Measurements from ENCODE around the gene PABPC1L.
A peak's percentile ranks its signal among the peaks of the same experiment; 100 is the strongest.
"Not testable (repeated sequence)": the region's sequence is repeated elsewhere in the genome, so short reads cannot be mapped to it uniquely, and the experiment has no call there.

Gene PABPC1L

DNA sequence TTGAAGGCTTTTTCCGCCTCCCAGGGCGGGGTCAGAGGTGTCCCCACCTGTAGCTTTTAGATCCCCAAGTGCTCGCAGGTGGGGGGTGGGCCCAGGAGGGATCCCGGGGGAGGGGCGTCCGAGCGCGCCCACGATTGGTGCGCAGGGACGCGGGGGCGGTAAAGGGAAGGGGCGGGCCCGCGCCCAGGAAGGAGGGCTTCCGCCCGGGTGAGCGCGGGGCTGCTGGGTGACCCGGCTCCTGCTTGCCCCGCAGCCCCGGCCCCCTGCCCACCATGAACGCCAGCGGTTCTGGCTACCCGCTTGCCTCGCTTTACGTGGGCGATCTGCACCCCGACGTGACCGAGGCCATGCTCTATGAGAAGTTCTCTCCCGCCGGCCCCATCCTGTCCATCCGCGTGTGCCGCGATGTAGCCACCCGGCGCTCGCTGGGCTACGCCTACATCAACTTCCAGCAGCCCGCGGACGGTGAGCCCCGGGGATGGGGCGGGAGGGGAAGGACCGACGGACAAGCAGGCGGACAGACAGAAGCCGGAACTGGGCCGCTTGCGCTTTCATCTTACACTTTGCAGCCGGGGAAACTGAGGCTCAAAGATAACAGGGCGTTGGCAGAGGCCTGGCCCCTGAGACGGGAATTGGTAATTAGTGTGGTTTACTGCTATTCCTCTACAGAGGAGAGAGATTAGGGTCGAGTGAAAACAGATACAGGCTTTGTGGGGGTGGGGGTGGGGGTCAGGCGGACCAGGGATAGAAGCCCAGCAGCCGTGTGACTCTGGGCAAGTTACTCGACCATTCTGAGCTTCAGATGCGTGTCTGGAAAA lies at the start of gene PABPC1L:
PABPC1L (plus strand) TSS at position 189 of the 818 bp plus-strand sequence; CDS start at position 273, 84 bp downstream.
- H3K27ac ChIP-seq, result peak within 1 kb of the TSS; percentile 81
- no peak for TF ChIP-seq ZFX (IDR thresholded peaks at IDR 0.05; ENCODE audit: borderline replicate concordance)
- TF ChIP-seq, protein P1, sequence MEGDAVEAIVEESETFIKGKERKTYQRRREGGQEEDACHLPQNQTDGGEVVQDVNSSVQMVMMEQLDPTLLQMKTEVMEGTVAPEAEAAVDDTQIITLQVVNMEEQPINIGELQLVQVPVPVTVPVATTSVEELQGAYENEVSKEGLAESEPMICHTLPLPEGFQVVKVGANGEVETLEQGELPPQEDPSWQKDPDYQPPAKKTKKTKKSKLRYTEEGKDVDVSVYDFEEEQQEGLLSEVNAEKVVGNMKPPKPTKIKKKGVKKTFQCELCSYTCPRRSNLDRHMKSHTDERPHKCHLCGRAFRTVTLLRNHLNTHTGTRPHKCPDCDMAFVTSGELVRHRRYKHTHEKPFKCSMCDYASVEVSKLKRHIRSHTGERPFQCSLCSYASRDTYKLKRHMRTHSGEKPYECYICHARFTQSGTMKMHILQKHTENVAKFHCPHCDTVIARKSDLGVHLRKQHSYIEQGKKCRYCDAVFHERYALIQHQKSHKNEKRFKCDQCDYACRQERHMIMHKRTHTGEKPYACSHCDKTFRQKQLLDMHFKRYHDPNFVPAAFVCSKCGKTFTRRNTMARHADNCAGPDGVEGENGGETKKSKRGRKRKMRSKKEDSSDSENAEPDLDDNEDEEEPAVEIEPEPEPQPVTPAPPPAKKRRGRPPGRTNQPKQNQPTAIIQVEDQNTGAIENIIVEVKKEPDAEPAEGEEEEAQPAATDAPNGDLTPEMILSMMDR (IDR thresholded peaks at IDR 0.05), result no peak

DNA sequence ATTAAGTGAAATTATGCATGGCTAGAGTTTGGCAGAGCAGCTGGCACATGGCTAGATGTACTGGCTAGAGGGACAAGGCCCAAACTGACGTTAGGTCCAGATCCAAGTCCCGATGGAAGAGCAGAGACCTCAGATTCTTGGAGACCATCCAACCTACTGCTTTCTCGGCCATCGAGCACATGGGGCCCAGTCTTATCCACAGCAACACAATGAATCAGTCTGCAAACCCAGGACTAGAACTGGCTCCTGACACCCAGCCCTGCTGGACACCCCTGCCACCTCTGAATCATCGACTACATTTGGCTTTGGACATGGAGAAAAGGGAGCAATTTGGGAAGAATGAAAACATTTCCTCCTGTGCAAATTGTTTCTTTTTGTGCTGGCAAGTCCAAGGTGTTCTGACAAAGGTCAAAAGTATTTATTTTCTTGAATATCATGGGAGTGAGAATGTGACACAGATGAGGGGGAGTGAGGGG lies 48.3 kb upstream of the PABPC1L start:
- no peak overlapping the region for H3K27ac ChIP-seq
- TF ChIP-seq, protein P1 (IDR thresholded peaks at IDR 0.05), result no peak
- no peak for TF ChIP-seq ZFX (IDR thresholded peaks at IDR 0.05; ENCODE audit: borderline replicate concordance)

DNA sequence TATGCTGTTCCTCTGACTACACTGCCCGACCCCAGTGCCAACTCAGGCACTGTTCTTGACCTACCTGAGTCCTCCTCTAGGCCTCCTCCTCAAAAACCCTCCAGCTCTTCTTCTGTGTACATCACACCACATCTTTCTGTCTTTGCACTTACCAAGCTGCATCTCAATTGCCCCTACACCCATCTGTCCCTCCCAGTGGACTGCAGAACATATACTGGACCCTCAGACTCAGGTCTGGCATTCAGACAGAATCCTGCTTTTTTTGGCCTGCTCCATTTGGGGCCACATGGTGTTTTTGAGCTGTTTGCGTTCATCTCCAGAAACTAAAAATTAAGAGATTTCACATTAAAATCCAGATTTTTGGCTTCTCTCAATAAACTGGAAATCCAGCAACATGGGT lies 47.6 kb upstream of the PABPC1L start:
- TF ChIP-seq, protein P1 (IDR thresholded peaks at IDR 0.05), result no peak
- no peak for TF ChIP-seq ZFX (IDR thresholded peaks at IDR 0.05; ENCODE audit: borderline replicate concordance)
- H3K27ac ChIP-seq, result no peak overlapping the region

DNA sequence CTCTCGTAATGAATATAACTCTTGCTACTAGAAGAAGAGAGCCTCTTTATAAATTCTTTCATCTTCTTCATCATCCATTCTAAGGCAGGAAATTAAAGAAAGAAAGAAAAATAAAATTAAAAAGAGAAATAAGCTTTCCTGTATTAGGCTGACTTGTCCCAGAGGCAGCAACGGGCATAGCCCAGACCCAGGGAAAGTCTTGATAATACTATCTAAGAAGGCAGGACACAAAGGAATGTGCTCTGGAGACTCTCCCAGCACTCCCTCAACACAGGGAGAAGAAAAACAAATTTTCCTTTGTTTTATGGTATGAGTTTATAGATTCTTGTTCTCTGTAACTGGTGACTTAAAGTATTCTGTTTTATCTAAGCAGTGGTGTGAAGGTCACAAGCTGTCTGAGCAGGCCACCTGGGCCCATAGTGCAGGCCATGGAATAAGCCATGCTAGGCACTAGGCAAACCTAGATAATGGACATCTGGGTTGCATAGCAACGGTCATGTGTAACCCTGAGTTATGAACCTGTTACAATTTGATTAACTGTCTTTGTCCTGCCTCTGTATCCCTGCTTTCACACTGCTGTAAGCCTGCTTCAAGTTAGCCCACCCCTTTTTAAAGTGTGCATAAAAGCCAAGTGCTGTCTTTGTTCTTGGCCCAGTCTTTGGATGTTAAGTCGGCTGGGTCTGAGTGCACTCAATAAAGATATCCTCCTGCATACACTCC lies 46.3 kb upstream of the PABPC1L start:
- H3K27ac ChIP-seq, result not testable (repeated sequence)

DNA sequence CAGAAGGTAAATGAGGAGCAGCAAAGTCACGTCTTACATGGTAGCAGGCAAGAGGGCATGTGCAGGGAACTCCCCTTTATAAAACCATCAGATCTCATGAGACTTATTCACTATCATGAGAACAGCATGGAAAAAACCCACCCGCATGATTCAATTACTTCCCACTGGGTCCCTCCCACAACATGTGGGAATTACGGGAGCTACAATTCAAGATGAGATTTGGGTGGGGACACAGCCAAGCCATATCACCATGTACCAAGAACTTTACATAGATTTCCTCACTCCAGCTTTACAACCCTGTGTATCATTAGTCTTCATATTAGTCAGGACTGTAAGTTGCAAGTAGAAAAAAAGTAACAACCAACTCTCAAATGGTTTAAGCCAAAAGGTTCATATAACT lies 45.4 kb upstream of the PABPC1L start:
- not testable (repeated sequence) for H3K27ac ChIP-seq

DNA sequence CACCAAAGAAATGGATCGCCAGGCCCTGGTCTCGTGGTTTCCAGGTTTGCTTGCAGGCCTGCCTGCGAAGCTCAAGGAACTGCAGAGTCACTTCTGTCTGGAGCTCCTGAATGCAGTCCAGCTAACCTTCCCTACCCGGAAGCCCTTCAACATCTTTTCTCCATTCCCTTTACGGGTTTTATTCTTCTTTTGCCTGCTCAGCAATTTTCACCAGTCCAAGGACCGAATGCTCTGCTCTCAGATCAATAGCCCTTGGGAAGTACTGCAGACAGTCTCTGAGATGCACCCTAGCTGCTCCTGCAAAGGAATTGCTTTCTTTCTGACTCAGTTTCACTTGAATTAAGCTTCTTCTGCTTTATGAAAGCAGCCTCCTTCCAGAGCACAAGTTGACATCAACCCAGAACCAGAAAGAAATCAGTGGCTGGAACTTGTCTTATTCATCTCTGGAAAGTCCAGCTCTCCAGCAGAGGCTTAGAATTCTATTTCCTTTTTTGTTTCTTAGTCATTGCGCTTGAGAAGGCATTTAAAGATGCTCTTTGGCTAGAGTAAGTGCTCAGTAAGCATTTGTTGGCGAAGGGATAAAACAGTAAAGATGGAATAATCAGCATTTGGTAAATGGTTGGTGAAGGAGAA lies 43.0 kb upstream of the PABPC1L start:
- H3K27ac ChIP-seq, result no peak overlapping the region
- TF ChIP-seq, protein P1 (IDR thresholded peaks at IDR 0.05), result no peak
- TF ChIP-seq ZFX (IDR thresholded peaks at IDR 0.05; ENCODE audit: borderline replicate concordance), result no peak

DNA sequence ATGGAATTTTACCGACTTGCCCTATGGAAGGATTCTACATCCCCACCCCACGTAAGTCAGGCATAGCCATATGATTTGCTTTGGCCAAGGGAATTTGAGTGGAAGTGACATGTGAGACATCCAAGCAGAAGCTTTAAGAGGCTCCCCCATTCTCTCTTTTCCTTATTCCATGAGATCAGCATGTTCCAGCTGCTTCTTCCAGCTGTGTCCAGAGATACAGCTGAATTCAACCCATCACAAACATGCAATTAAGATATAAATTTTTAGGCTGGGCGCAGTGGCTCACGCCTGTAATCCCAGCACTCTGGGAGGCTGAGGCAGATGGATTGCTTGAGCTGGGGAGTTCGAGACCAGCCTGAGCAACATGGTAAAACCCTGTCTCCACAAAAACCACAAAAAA lies 40.4 kb upstream of the PABPC1L start:
- no peak overlapping the region for H3K27ac ChIP-seq

DNA sequence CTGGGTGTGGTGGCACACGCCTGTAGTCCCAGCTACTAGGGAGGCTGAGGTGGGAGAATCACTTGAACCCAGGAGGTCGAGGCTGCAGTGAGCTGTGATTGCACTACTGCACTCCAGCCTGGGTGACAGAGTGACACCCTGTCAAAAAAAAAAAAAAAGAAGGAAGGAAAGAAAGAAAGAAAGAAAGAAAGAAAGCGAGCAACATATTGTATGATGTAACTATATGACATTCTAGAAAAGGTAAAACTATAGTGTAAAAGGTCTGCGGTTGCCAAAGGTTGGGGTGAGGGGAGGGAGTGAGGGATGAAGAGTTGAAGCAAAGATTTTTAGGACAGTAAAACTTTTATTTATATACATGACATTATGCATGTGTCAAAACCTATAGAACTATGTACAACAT lies 27.5 kb upstream of the PABPC1L start:
- not testable (repeated sequence) for H3K27ac ChIP-seq

More for the DNA sequence above, 40.4 kb upstream of the PABPC1L start:
- no peak for TF ChIP-seq ZFX (IDR thresholded peaks at IDR 0.05; ENCODE audit: borderline replicate concordance)

DNA sequence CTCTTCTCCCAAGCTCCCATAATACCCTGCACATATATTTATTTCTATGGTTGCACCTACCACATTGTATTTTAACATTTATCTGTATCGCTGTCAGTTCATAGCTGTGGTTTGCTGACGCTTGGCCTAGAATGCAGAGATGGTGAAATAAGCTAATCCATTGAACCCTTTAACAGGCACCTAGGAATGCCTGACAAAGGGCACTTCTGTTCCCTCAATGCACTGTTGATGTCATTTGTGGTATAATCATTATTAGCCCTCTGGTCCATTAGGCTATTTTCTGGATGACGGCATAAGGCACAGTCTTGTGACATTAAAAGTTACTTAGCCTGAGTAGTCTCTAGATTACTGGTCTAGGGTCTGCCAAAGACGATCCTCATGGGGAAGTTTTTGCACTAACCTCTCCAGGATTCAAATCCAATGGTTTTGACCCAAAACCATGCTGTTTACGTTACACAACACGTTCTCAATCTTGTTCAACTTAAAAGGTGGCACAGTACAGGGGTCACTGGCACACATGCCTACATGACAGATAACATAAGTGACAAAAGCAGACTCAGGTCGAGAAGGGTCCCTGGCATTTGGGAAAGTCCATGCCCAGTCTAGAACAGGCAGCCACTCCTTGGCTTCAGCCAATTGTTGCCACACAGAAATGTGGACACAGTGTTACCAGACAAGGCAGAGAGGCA lies 26.5 kb upstream of the PABPC1L start:
- TF ChIP-seq ZFX (IDR thresholded peaks at IDR 0.05; ENCODE audit: borderline replicate concordance), result no peak
- TF ChIP-seq, protein P1 (IDR thresholded peaks at IDR 0.05), result no peak
- H3K27ac ChIP-seq, result no peak overlapping the region
